Measurements from ENCODE around the gene AOPEP. TPM values are rescaled to one million over a fixed set of nuclear protein-coding genes. Genes with fewer than 3 reads are reported as not detected.

The AOPEP gene
- total and polyA plus RNA-seq, 8 donors = 73.9 to 407 (median 101) TPM

DNA sequence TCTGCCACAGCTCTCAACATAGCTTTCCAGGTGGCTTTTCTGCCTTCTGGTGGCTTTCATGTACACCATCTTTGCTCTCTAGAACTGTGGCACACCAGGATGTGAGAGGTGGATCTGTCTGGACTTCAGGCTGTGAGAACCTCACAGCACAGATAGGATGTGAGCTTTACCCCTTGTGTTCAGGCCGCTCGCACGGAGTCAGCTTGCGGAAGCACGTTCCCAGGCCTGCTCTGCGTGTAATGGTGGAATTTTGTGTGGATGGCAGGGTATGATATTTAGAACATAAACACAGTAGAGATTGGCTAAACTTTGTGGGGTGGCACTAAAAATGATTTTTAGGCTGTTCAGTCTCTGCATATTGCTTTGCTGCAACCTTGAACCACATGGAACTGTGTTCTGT is 340.6 kb downstream of the AOPEP start:
- no peak for TF ChIP-seq EP300 (IDR thresholded peaks at IDR 0.05)
- TF ChIP-seq, protein P1, sequence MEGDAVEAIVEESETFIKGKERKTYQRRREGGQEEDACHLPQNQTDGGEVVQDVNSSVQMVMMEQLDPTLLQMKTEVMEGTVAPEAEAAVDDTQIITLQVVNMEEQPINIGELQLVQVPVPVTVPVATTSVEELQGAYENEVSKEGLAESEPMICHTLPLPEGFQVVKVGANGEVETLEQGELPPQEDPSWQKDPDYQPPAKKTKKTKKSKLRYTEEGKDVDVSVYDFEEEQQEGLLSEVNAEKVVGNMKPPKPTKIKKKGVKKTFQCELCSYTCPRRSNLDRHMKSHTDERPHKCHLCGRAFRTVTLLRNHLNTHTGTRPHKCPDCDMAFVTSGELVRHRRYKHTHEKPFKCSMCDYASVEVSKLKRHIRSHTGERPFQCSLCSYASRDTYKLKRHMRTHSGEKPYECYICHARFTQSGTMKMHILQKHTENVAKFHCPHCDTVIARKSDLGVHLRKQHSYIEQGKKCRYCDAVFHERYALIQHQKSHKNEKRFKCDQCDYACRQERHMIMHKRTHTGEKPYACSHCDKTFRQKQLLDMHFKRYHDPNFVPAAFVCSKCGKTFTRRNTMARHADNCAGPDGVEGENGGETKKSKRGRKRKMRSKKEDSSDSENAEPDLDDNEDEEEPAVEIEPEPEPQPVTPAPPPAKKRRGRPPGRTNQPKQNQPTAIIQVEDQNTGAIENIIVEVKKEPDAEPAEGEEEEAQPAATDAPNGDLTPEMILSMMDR (IDR thresholded peaks at IDR 0.05) = no peak
- TF ChIP-seq POLR2AphosphoS5 (IDR thresholded peaks at IDR 0.05) = no peak
- no peak for TF ChIP-seq POLR2A (IDR thresholded peaks at IDR 0.05)
- no peaks in the 10 kb centered on the region for H3K27me3 ChIP-seq
- 67 to 88% (median 86%) methylated on average over 6 of the region's 6 CpGs for WGBS, 5 donors
- no peaks in the 10 kb centered on the region for H3K9me3 ChIP-seq
- peak overlapping the region; percentile 47 to 91 (median 86) for H3K27ac ChIP-seq
- no peak overlapping the region for H3K4me3 ChIP-seq
- peaks cover 14 to 78% (median 39%) of the 10 kb centered on the region in 4 donors for H3K36me3 ChIP-seq
- H3K4me1 ChIP-seq = peaks cover 56 to 100% (median 93%) of the 10 kb centered on the region in 4 donors
- no peak for DNase-seq
- intact Hi-C loops (cut with DNase I; ENCODE audit: low total_unique reads) = no loop called here

DNA sequence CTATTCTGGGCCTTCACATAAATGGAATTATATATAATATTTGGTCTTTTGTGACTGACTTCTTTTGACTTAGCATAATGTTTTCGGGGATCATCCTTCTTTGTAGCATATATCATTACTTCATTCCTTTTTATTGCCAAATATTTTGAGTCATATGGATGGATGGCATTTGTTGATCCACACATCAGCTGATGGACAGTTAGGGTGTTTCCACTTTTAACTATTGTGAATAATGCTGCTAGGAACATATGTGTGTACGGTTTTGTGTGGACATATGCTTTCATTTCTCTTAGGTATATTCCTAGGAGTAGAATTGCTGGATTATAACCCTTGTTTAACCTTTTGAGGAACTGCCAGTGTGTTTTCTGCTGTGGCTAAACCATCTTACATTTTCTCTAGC is 341.4 kb downstream of the AOPEP start:
- WGBS, 5 donors = 40 to 68% (median 47%) methylated on average over 2 of the region's 2 CpGs
- TF ChIP-seq, protein P1 (IDR thresholded peaks at IDR 0.05) = no peak
- TF ChIP-seq POLR2AphosphoS5 (IDR thresholded peaks at IDR 0.05) (no peak), EP300 (IDR thresholded peaks at IDR 0.05) (no peak), POLR2A (IDR thresholded peaks at IDR 0.05) (no peak)
- H3K4me1 ChIP-seq = peaks cover 56 to 100% (median 93%) of the 10 kb centered on the region in 4 donors
- no peaks in the 10 kb centered on the region for H3K27me3 ChIP-seq
- peak overlapping the region in 4 of 5 donors; percentile 68 to 91 (median 86) for H3K27ac ChIP-seq
- H3K4me3 ChIP-seq = no peak overlapping the region
- no peak for DNase-seq
- intact Hi-C loops (cut with DNase I; ENCODE audit: low total_unique reads) = no loop called here
- H3K36me3 ChIP-seq = peaks cover 8 to 71% (median 31%) of the 10 kb centered on the region in 4 donors
- no peaks in the 10 kb centered on the region for H3K9me3 ChIP-seq

DNA sequence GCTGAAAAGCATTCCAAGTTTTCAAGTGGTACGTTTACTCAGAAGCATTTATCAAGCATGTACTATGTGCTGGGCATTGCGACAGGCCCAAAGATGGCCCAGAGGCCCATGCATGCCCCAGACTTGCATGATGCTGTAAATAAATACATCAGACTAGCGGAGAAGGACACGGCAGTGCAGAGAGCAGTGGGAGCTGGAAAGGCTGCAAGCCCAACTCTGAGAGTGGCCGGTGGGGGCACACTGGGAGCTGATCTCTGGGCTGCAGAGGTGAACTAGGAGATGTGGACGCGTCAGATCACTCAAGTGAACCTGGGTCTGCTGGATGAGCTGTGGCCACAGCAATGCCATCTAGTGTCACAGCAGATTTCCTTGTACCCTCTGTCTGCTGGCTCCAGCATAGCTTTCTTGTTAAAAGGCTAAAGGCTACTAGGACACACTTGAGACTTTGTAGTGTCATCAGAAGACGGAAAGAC is 344.1 kb downstream of the AOPEP start:
- Histone ChIP-seq H3K27ac (peak overlapping the region in 3 of 5 donors; percentile 81 to 91 (median 86)), H3K4me1 (peaks cover 56 to 100% (median 88%) of the 10 kb centered on the region in 4 donors), H3K4me3 (no peak overlapping the region), H3K27me3 (no peaks in the 10 kb centered on the region), H3K36me3 (peaks cover 0 to 69% (median 23%) of the 10 kb centered on the region in 4 donors), H3K9me3 (no peaks in the 10 kb centered on the region)
- 50 to 69% (median 64%) methylated on average over 8 of the region's 8 CpGs for WGBS, 5 donors
- intact Hi-C loops (cut with DNase I; ENCODE audit: low total_unique reads) = no loop called here
- no peak for TF ChIP-seq EP300 (IDR thresholded peaks at IDR 0.05)
- TF ChIP-seq POLR2AphosphoS5 (IDR thresholded peaks at IDR 0.05) = peak in 2 of 3 donors; percentile 7 to 18
- DNase-seq = peak in 1 of 2 donors; percentile 10

DNA sequence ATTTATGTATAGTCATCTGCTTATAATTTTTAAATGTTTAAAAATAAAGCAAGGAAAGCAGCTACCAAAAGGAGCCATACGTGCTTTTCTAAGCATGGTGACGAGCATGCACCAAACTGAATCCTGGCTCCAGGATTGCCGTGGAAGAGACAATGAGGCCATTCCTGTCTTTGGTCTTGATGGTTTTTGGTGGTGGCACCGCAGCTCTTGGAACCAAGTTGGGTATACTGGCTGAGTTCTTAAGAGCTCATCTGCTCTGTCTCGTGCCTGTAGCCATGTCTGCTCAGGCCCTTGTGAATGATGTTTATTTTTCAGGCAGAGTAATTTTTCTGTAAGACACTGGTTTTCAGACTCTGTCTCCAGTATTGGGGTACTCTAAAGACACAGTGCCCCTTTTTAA is 345.0 kb downstream of the AOPEP start:
- Histone ChIP-seq H3K9me3 (no peaks in the 10 kb centered on the region), H3K27ac (peak overlapping the region in 3 of 5 donors; percentile 81 to 91 (median 82)), H3K4me3 (no peak overlapping the region), H3K36me3 (peaks cover 0 to 65% (median 23%) of the 10 kb centered on the region in 4 donors), H3K27me3 (no peaks in the 10 kb centered on the region), H3K4me1 (peaks cover 56 to 100% (median 89%) of the 10 kb centered on the region in 4 donors)
- TF ChIP-seq, protein P1 (IDR thresholded peaks at IDR 0.05) = no peak
- TF ChIP-seq POLR2A (IDR thresholded peaks at IDR 0.05) = no peak
- TF ChIP-seq EP300 (IDR thresholded peaks at IDR 0.05) = no peak
- intact Hi-C loops (cut with DNase I; ENCODE audit: low total_unique reads) = no loop called here
- DNase-seq = no peak
- WGBS, 5 donors = 74 to 93% (median 88%) methylated on average over 5 of the region's 5 CpGs

DNA sequence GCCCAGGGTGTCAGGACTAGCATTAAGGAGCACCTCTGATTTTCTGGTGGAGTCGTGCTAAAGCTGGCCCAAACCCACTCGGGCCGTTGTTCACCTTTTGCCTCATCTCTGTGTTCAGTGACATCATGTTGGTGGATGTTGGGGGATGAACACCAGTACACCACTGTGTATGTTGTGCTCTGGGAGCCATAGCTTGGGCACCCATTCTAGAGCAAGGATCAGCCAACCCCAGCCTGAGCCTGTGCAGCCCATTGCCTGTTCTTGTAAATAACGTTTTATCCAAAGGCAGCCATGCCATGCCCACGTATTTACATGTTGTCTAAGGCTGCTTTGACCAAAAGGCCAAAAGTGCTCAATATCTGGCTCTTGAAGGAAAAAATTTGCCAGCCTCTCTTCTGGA is 345.4 kb downstream of the AOPEP start:
- H3K27me3 ChIP-seq = no peaks in the 10 kb centered on the region
- no peak for DNase-seq
- H3K27ac ChIP-seq = peak overlapping the region in 4 of 5 donors; percentile 7 to 91 (median 82)
- peaks cover 59 to 100% (median 90%) of the 10 kb centered on the region in 4 donors for H3K4me1 ChIP-seq
- H3K9me3 ChIP-seq = no peaks in the 10 kb centered on the region
- H3K36me3 ChIP-seq = peaks cover 0 to 60% (median 23%) of the 10 kb centered on the region in 4 donors
- H3K4me3 ChIP-seq = no peak overlapping the region
- intact Hi-C loops (cut with DNase I; ENCODE audit: low total_unique reads) = no loop called here
- TF ChIP-seq POLR2AphosphoS5 (IDR thresholded peaks at IDR 0.05) (no peak), EP300 (IDR thresholded peaks at IDR 0.05) (no peak), POLR2A (IDR thresholded peaks at IDR 0.05) (no peak)
- TF ChIP-seq, protein P1 (IDR thresholded peaks at IDR 0.05) = no peak
- 68 to 78% (median 72%) methylated on average over 5 of the region's 5 CpGs for WGBS, 5 donors
